Activated naive CD4-positive, alpha-beta T cell treated with anti-CD3 and anti-CD28 coated beads, Interleukin-2, amount 50 U/mL, for 72 hours (primary cell): Measurements from ENCODE around the gene USP53. TPM values are rescaled to one million over a fixed set of nuclear protein-coding genes. Genes with fewer than 3 reads are reported as not detected.
"Not testable (repeated sequence)": the region's sequence is repeated elsewhere in the genome, so short reads cannot be mapped to it uniquely, and the experiment has no call there.

Experiments used
- ATAC-seq, 2 donors: fragments of 150-1000 bp; cut with Tn5 transposase; 2 replicates each; pipeline ENCODE4 v1.10.0; 2021; ENCODE audit warnings: mild to moderate bottlenecking in 2 of 2, moderate library complexity in 2 of 2
- DNase-seq, 2 donors: peaks; one replicate each; pipeline ENCODE4 v3.0.0; 2021 to 2022; ENCODE audit warnings: low spot score in 2 of 2
- H3K27ac Mint-ChIP-seq, 2 donors: one replicate each; pipeline ENCODE4 v1.8.0; 2022; ENCODE audit warnings: mild to moderate bottlenecking in 2 of 2, mixed read lengths in 2 of 2
- H3K36me3 Mint-ChIP-seq, 2 donors: one replicate each; pipeline ENCODE4 v1.8.0; 2022; ENCODE audit warnings: mixed read lengths in 2 of 2
- H3K9me3 Mint-ChIP-seq, 2 donors: one replicate each; pipeline ENCODE4 v1.8.0; 2022; ENCODE audit warnings: mixed read lengths in 2 of 2
- total RNA-seq, 2 donors: library from RNA; stranded (reverse); gene quantifications; one replicate each; pipeline ENCODE4 v1.2.3, GENCODE V29; 2022

USP53 gene
- total RNA-seq, 2 donors from 2014 or later: 16.7 to 24.4 TPM

- DNase-seq (no peak), ATAC-seq (no peak)
- Mint-ChIP-seq H3K36me3 (no peaks in the 10 kb centered on the region), H3K9me3 (no peaks in the 10 kb centered on the region), H3K27ac (no peak overlapping the region)
Measured at GRCh38 chr4:119317990-119318389, 105.5 kb downstream of the USP53 start.

DNA sequence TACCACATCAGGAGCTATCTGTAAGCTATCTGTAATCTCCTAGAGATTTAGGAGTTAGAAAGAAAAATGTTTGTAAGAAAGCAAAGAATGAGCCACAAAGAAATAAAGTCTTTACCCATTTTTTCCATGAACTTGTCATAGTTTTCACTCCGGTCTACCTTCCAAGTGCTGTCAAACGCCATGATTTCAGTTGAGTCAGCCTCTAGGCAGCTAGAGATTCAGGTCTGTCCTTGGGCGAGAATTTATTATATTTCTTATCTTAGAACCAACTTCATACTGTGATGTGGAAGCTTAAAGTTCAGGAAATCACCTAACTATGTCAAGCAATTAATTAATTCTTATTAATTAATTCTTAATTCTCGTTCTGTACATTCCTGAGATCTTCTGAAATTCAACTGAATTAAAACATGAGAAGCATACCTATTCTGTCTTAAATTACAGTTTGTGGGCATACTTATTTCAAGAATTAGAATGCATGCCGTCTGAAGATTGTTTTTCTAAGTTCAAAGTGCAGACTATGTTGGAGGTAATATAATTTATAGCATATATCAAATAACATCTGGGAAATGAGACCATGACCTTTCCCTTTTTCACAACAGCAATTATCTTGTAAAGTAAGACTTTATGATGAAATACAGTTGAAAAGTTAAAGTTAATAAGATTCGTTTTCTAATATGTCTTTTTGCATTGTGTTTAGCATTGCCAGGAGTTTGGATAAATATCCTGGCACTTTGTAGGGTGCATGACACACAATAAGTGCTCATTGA is 109.6 kb downstream of the USP53 start, which contains the start of gene FABP2:
FABP2 (minus strand) TSS at position 218 of the 767 bp plus-strand sequence; CDS start at position 182, 36 bp downstream.
- Mint-ChIP-seq H3K27ac (no peak within 1 kb of the TSS), H3K9me3 (no peaks in the 10 kb centered on the region), H3K36me3 (no peaks in the 10 kb centered on the region)
- DNase-seq: no peak
- ATAC-seq: no peak

DNA sequence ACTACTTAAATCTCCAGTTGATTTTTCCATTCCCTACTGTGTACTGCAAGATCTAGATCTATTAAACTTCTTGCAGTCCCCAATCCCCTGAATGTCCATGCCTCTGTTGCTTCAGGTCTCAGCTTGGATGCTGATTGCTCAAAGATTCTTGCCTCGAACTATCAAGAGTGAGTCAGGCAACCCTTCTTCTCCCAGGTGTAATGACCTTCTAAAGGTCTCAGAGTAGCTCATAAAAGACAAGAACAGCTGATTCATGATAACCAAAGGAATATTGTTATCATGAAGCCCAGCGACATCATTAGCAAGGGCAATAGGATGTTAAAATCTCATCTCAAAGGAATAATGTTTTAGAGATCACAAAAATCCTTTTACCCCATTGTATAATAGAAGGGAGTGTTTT is 116.2 kb downstream of the USP53 start:
- Mint-ChIP-seq H3K27ac (no peak overlapping the region), H3K9me3 (peaks cover 0 to 6% of the 10 kb centered on the region in 2 donors), H3K36me3 (peaks cover 6 to 8% of the 10 kb centered on the region in 2 donors)
- no peak for DNase-seq
- ATAC-seq: no peak

DNA sequence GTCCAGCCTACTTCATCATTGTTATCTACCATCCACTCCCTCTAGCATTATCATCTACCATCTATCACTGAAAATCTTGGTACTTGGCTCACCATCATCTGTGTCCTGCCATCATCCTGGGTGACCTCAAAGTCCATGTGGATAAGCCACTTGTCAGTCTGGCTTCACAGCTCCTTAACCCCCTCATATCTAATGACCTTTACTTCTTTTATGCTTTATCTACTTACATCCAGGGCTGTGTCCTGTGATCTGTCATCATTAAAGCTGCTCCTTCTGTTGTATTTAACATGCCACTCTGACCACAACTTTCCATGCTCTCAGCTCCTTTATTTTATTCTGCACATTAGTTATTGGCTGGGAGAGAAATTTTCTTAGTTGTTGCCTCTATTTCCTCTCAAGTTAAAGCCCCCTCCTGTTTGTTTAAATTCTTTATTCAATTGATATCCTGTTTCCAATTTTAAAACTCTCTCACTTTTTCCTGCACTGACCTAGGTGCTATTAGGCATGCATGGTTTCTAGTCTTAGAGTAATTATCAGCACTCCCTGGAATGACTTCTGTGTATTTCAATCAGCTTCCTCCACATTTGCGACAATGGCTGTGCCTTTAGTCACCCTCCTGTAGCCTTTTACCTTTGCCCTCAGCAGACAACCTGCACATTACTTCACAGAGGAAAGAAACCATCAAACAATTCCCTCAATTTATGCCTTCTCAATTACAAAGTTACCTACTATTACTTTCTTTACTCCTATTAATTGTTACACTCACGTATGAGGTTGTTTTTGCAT is 117.5 kb downstream of the USP53 start:
- ATAC-seq (no peak), DNase-seq (no peak)
- H3K9me3 Mint-ChIP-seq: peaks cover 0 to 6% of the 10 kb centered on the region in 2 donors
- no peak overlapping the region for H3K27ac Mint-ChIP-seq
- H3K36me3 Mint-ChIP-seq: peaks cover 6 to 8% of the 10 kb centered on the region in 2 donors

- not testable (repeated sequence) for ATAC-seq, DNase-seq, H3K36me3 Mint-ChIP-seq, H3K9me3 Mint-ChIP-seq, H3K27ac Mint-ChIP-seq
Measured at GRCh38 chr4:119336332-119336979, 123.9 kb downstream of the USP53 start.

DNA sequence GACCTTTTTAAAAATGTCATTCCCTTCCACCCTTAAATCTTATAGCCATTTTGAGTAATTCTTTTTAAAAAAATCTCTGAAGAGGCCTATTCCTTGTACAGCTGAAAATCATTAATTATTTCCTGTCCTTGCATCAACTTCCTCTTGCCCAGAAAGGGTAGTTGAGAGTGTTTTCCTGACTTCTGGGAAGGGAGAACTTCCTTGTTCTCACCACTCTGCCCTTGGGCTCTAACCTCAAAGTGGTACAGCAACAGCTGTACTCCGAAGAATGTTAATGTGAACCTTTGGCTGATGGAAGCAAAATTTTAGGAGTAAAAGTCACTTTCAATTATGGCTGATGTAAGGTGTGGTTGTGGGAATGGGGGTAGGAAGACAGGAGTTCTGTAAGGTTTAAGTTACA is 124.5 kb downstream of the USP53 start:
- ATAC-seq: no peak
- DNase-seq: no peak
- H3K9me3 Mint-ChIP-seq: no peaks in the 10 kb centered on the region
- H3K36me3 Mint-ChIP-seq: no peaks in the 10 kb centered on the region
- H3K27ac Mint-ChIP-seq: no peak overlapping the region

GRCh38 chr4:119339895-119340294 is 127.4 kb downstream of the USP53 start:
- DNase-seq, H3K27ac Mint-ChIP-seq, ATAC-seq, H3K36me3 Mint-ChIP-seq, H3K9me3 Mint-ChIP-seq: not testable (repeated sequence)

- H3K27ac Mint-ChIP-seq, H3K9me3 Mint-ChIP-seq, H3K36me3 Mint-ChIP-seq, ATAC-seq, DNase-seq: not testable (repeated sequence)
Measured at GRCh38 chr4:119343293-119343692, 130.8 kb downstream of the USP53 start.

Other genes with a start within 250 kb of the USP53 start
- not detected for gene MYOZ2, start 76.9 kb upstream of the USP53 start, total RNA-seq
- not detected for gene FABP2, start 109.4 kb downstream of the USP53 start, total RNA-seq